WTC11 (cell line): ENCODE data around the gene CLCC1.

Source experiments
- GABPB1 ChIP-seq: sonication (generic); formaldehyde crosslinking; IDR thresholded peaks from 2 replicates; pipeline ENCODE4 v1.8.1; 2023; ENCODE audit warnings: mild to moderate bottlenecking, missing genetic modification reagents
- NFE2L1 ChIP-seq: sonication (generic); formaldehyde crosslinking; IDR thresholded peaks from 2 replicates; pipeline ENCODE4 v1.8.1; 2023; ENCODE audit warnings: missing genetic modification reagents
- NR2C2 ChIP-seq: sonication (generic); formaldehyde crosslinking; IDR thresholded peaks from 2 replicates; pipeline ENCODE4 v1.8.0; 2022; ENCODE audit warnings: mild to moderate bottlenecking, missing genetic modification reagents
- SP1 ChIP-seq: sonication (generic); formaldehyde crosslinking; conservative IDR thresholded peaks from 2 replicates; pipeline ENCODE4 v1.8.1; 2022; ENCODE audit warnings: missing genetic modification reagents
- TF ChIP-seq, protein P1 (sequence below): fragments of 200-600 bp; IDR thresholded peaks from 2 replicates; pipeline ENCODE4 v1.8.0; 2022; ENCODE audit warnings: antibody characterized with exemption
- TF ChIP-seq, protein P2 (sequence below): sonication (generic); formaldehyde crosslinking; conservative IDR thresholded peaks from 2 replicates; pipeline ENCODE4 v1.8.1; 2023; ENCODE audit warnings: mild to moderate bottlenecking, low read depth, missing genetic modification reagents, moderate library complexity
- TF ChIP-seq, protein P3 (sequence below): sonication (generic); formaldehyde crosslinking; IDR thresholded peaks from 2 replicates; pipeline ENCODE4 v1.8.0; 2022; ENCODE audit warnings: mild to moderate bottlenecking, missing genetic modification reagents

DNA sequence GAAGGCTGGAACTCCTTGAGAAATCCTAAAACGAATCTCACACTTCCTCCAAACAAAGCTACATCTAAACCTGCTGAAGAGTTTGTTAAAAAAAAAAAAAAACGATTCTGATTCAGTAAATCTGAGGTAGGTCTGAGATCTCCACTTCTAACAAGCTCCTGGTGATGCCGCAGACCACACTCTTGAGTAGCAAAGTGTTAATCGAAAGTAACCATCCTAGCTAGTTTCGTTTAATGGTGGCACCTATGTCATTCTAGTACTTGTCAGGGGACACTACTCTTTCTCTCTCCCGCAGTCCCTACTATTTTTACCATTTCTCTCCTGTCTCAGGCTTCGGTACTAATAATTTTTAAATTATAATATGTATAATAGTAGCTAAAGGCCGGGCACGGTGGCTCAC lies 2.1 kb downstream of the CLCC1 start:
- TF ChIP-seq, protein P1, sequence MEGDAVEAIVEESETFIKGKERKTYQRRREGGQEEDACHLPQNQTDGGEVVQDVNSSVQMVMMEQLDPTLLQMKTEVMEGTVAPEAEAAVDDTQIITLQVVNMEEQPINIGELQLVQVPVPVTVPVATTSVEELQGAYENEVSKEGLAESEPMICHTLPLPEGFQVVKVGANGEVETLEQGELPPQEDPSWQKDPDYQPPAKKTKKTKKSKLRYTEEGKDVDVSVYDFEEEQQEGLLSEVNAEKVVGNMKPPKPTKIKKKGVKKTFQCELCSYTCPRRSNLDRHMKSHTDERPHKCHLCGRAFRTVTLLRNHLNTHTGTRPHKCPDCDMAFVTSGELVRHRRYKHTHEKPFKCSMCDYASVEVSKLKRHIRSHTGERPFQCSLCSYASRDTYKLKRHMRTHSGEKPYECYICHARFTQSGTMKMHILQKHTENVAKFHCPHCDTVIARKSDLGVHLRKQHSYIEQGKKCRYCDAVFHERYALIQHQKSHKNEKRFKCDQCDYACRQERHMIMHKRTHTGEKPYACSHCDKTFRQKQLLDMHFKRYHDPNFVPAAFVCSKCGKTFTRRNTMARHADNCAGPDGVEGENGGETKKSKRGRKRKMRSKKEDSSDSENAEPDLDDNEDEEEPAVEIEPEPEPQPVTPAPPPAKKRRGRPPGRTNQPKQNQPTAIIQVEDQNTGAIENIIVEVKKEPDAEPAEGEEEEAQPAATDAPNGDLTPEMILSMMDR, result no peak
- TF ChIP-seq NR2C2 (CRISPR knock-in tag), result no peak
- no peak for TF ChIP-seq GABPB1 (CRISPR knock-in tag)
- TF ChIP-seq, protein P2, sequence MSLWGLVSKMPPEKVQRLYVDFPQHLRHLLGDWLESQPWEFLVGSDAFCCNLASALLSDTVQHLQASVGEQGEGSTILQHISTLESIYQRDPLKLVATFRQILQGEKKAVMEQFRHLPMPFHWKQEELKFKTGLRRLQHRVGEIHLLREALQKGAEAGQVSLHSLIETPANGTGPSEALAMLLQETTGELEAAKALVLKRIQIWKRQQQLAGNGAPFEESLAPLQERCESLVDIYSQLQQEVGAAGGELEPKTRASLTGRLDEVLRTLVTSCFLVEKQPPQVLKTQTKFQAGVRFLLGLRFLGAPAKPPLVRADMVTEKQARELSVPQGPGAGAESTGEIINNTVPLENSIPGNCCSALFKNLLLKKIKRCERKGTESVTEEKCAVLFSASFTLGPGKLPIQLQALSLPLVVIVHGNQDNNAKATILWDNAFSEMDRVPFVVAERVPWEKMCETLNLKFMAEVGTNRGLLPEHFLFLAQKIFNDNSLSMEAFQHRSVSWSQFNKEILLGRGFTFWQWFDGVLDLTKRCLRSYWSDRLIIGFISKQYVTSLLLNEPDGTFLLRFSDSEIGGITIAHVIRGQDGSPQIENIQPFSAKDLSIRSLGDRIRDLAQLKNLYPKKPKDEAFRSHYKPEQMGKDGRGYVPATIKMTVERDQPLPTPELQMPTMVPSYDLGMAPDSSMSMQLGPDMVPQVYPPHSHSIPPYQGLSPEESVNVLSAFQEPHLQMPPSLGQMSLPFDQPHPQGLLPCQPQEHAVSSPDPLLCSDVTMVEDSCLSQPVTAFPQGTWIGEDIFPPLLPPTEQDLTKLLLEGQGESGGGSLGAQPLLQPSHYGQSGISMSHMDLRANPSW (CRISPR knock-in tag), result no peak
- TF ChIP-seq, protein P3, sequence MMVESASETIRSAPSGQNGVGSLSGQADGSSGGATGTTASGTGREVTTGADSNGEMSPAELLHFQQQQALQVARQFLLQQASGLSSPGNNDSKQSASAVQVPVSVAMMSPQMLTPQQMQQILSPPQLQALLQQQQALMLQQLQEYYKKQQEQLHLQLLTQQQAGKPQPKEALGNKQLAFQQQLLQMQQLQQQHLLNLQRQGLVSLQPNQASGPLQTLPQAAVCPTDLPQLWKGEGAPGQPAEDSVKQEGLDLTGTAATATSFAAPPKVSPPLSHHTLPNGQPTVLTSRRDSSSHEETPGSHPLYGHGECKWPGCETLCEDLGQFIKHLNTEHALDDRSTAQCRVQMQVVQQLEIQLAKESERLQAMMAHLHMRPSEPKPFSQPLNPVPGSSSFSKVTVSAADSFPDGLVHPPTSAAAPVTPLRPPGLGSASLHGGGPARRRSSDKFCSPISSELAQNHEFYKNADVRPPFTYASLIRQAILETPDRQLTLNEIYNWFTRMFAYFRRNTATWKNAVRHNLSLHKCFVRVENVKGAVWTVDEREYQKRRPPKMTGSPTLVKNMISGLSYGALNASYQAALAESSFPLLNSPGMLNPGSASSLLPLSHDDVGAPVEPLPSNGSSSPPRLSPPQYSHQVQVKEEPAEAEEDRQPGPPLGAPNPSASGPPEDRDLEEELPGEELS, result no peak
- no peak for TF ChIP-seq NFE2L1 (CRISPR knock-in tag)
- no peak for TF ChIP-seq SP1
